Stimulated activated CD8-positive, alpha-beta memory T cell treated with anti-CD3 and anti-CD28 coated beads, Interleukin-4, amount 100 ng/mL, for 48 hours (primary cell): Measurements from ENCODE around the gene HOXA10.

ENCODE experiments used
- DNase-seq: peaks from one replicate; pipeline ENCODE4 v3.0.0-alpha.2; 2020

Gene HOXA10

GRCh38 chr7:27128034-27128433 is 46.1 kb downstream of the HOXA10 start:
- DNase-seq, result no peak

GRCh38 chr7:27126596-27127327 is 47.4 kb downstream of the HOXA10 start:
- DNase-seq, result no peak

- no peak for DNase-seq
Measured at GRCh38 chr7:27125986-27126394, 48.1 kb downstream of the HOXA10 start.

DNA sequence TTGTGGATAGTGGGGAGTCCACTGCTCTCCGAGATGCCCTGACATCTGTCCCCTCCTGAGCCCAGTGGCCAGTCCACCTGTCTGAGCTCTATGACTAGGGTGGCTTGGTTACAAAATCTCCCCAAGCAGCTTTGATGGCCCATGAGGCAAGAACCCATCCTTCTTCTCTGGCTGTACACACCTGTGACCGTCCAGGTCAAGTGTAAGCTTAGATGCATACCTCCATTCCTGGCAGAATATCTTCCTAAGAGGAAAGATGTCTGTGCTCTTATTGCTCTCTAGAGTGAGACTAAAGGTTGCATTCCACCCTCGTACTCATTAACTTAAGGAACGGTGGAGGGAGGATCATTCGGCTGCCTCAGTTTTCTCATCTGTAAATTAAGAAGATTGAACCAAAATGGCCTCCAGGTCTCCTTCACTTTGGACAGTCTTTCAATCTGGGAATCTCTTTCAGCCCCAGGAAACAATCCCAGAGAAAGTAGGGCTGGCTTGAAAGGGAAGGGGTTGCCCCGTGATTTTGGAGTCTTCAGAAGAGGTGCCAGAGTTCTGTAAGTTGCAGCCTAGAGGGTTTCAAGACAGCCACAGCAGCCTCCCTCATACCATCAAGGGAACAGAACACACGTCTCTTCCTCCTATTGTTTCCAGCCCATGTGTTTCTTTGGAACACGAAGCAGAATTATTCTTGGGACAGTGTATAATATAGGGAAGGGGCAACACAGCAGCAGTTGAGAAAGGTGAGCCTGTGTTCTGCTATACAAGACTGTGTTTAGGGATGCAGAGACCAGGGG is 49.0 kb downstream of the HOXA10 start:
- DNase-seq, result no peak

- DNase-seq, result no peak
Measured at GRCh38 chr7:27124096-27124901, 49.8 kb downstream of the HOXA10 start.

DNA sequence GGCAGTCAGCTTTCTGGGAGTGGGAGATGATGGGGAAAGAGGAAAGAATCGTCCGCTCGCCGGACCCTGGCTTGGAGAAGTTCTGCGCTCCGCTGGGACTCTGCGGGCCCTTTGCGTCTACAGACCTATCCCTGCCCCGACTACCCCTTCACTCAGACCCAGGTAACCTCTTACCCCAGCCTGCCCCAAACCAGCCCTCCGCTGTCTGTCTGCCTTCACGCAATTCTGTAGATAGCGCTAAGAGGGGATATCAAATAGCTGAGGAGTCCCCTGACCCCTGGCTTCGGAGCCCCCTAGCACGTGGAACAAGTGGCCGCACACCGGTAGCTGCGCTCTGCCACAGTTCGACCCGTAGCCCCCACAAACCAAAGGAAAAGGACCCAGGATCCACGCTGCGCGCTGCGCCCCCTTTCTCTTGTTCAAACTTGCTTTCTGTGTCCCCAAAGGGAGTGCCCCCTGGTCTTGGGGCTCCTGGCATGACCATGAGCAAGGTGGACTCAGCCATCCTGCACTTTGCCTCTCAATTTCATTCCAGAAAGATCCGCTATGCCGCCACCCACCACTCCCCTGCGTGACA is 50.6 kb downstream of the HOXA10 start:
- DNase-seq, result no peak

- no peak for DNase-seq
Measured at GRCh38 chr7:27123007-27123476, 51.1 kb downstream of the HOXA10 start.

GRCh38 chr7:27122077-27122910 is 51.8 kb downstream of the HOXA10 start:
- no peak for DNase-seq

DNA sequence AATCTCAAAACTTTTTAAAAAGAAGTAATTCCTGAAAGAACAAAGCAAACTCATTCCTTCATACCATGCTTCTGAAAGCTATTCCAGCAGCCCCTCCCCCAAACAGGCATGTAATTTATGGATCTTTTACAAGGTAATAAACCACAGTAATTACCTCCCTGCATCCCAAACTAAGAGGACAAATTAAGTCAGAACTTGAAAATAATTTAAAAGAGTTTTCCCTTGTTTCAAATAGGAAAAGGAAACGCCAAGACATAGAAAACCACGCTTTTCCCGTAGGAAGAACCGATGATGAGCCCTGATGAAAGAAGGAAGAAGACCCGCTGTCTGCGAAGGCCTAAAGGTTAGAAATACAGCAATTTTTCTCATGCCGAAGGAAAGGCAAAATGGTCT is 52.4 kb downstream of the HOXA10 start:
- no peak for DNase-seq
